ENCODE data around the gene RNU6-1.

The RNU6-1 gene

DNA sequence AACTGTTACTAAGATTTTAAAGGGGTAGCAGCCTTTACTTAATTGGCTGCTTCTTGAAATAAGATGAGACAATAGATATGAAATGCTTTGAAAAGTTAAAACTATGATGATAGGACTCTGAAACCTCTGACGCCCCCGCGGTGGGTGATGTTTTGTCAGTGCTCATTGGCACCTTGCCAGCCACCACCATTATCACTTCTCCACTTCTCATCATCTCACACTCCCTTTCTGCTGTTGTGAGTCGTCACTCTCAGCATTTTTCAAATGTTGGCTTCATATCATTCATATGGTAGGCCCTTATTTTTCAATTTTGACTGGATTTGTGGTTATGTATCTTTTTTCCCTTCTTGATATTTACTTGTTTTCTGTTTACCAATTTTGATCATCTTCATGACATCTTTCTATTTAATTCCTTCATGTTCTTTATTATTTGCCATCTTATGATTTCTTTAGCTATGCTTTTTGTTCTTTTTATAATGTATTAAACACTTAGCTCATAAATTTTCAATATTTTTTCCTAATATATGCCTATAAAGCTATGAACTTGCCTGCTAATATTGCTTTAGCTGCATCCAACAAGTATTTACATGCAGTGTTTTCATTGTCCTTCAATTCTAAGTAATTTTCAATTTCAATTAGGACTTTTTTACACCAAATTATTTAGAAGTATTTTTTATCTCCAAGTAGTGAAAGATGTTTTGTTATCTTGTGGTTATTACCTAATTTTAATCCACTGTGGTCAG lies 44.8 kb downstream of the RNU6-1 start:
- H3K79me2 ChIP-seq (ENCODE audit: control insufficient read depth, insufficient read depth, low read length, unreplicated experiment), result no peaks in the 10 kb centered on the region
- H3K4me3 ChIP-seq (ENCODE audit: low read depth, low read length), result no peak overlapping the region

DNA sequence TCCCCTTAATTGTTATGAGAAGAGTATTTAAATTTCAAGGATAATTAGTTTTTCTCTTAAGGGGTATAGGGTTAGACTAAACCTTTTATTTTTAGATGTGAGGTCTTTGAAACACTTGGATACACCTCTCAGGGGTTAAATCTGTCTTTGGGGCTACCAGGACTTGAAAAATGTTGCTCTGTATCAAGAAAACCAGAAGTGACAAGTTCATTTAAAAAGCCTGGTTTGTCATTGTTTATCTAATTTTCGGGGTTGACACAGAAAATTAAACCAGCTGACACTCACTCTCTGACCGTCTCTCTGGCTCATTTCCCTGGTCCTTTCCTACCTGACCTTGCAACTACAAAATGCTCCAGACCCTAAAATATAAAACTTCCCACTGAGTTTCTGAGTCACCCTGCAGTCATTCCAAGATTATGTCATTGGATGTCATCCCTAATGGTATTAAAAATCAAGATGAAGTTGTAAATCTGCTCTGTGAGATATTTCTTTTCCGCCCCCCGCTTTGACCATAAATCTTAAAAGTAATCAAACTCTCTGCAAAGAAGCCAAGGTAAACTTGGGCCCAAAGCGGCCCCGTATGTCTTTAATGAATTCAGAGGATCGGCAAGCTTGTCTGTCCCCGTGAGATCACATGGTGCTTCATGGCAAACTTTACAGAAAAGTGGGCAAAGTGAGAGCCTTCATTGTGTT lies 47.4 kb downstream of the RNU6-1 start:
- Histone ChIP-seq H3K4me3 (ENCODE audit: low read depth, low read length) (no peak overlapping the region), H3K36me3 (ENCODE audit: insufficient read depth, low read length) (peaks cover 11% of the 10 kb centered on the region), H2AFZ (ENCODE audit: low read length, unreplicated experiment) (no peak overlapping the region), H3K27ac (ENCODE audit: low read depth, low read length) (no peak overlapping the region), H3K27me3 (ENCODE audit: insufficient read depth, low read length) (no peaks in the 10 kb centered on the region), H3K4me1 (ENCODE audit: control insufficient read depth, insufficient read depth, low read length, unreplicated experiment) (no peaks in the 10 kb centered on the region), H3K79me2 (ENCODE audit: control insufficient read depth, insufficient read depth, low read length, unreplicated experiment) (no peaks in the 10 kb centered on the region)

More for the DNA sequence above, 44.8 kb downstream of the RNU6-1 start:
- Histone ChIP-seq H3K4me1 (ENCODE audit: control insufficient read depth, insufficient read depth, low read length, unreplicated experiment) (no peaks in the 10 kb centered on the region), H3K36me3 (ENCODE audit: insufficient read depth, low read length) (peaks cover 11% of the 10 kb centered on the region), H3K27ac (ENCODE audit: low read depth, low read length) (no peak overlapping the region), H2AFZ (ENCODE audit: low read length, unreplicated experiment) (no peak overlapping the region), H3K27me3 (ENCODE audit: insufficient read depth, low read length) (no peaks in the 10 kb centered on the region)

DNA sequence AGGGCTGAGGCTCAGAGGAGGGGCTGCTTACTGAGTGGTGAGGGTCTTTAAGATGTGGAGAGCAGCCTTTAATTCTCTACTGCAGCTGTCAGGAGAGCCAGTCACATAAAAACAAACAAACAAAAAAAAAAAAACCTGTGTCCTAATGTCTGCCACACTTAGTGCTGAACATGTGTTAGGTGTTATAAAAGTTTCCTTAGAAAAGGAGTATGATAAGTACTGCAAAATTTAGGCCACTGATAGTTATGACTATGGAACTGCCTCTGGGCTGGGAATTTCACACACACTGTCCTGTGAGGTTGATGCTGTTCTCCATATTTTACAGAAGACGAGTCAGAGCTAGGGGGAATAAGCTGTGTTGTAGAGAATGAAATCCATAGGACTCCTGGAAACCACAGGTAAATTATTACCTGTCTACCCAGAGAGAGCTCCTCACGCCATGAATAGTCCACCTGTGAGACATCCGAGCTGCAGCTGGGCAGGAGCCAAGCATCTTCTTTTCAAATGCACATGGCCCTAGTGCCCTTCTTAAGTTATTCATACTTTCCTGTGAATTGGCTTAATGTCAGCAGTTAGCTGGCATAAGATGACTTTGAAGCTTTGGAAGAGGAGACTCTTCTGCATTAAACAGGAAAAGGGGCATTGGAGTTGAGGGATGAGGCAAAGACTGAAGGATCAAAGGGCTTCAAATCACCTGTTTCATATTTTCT lies 49.1 kb downstream of the RNU6-1 start:
- Histone ChIP-seq H2AFZ (ENCODE audit: low read length, unreplicated experiment) (no peak overlapping the region), H3K27me3 (ENCODE audit: insufficient read depth, low read length) (no peaks in the 10 kb centered on the region), H3K79me2 (ENCODE audit: control insufficient read depth, insufficient read depth, low read length, unreplicated experiment) (no peaks in the 10 kb centered on the region), H3K4me1 (ENCODE audit: control insufficient read depth, insufficient read depth, low read length, unreplicated experiment) (no peaks in the 10 kb centered on the region), H3K4me3 (ENCODE audit: low read depth, low read length) (no peak overlapping the region), H3K36me3 (ENCODE audit: insufficient read depth, low read length) (peaks cover 11% of the 10 kb centered on the region), H3K27ac (ENCODE audit: low read depth, low read length) (no peak overlapping the region)

All from ACC112 (cell line).